Measurements from ENCODE around the gene EEF1G. TPM values are rescaled to one million over a fixed set of nuclear protein-coding genes. Genes with fewer than 3 reads are reported as not detected.

EEF1G gene
- total RNA-seq, 1 donor from 2014 or later: 958 TPM

DNA sequence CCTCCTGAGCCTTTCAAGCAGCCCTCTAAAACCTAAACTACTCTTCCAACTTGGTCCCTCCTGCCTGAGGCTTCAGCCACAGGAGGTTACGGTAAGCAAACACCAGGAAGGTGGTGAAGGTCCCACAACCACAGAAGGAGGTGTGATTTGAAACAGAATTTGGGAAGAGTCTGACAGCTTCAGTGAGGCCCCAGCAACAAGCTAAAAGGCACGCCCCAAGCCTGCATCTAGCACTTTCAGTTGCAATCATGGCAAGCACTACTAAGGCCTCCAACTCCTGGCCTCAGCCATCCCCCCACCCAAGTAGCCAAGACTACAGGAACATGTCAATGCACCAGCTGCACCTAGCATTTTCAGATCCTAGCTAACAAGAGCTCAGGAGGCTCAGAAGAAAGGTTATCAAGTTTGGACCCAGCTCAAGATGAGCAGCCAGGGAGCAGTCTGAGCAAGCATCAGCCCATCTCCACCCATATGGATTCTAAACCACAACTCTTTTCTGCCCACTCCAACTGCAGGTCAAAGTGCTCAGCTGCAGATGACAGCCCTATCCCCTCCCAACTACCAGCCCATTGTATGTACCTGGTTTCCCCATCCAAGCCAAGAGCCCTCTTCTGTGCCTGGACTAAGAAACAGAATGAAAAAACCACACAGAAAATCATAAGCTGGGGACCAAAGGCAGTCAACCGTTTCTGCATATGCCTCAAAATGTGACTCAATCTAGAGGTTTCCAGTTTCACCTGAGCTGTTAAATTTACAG is 16.6 kb downstream of the EEF1G start:
- H3K36me3 ChIP-seq: peaks cover 38% of the 10 kb centered on the region
- no peaks in the 10 kb centered on the region for H3K27me3 ChIP-seq (ENCODE audit: low read depth)
- peak overlapping the region; percentile 39 for H3K4me3 ChIP-seq
- DNase-seq: no peak
- intact Hi-C loops (cut with micrococcal nuclease): no loop called here
- peaks cover 83% of the 10 kb centered on the region for H3K4me1 ChIP-seq
- peak overlapping the region; percentile 94 for H3K27ac ChIP-seq (replicated peaks)
- no peak for TF ChIP-seq CTCF (IDR thresholded peaks at IDR 0.05; ENCODE audit: borderline replicate concordance)
- H3K9me3 ChIP-seq (replicated peaks): no peaks in the 10 kb centered on the region

GRCh38 chr11:62556108-62556874 is 17.4 kb downstream of the EEF1G start:
- Histone ChIP-seq H3K36me3 (peaks cover 32% of the 10 kb centered on the region), H3K9me3 (replicated peaks) (no peaks in the 10 kb centered on the region), H3K27ac (replicated peaks) (peak overlapping the region; percentile 94), H3K4me3 (peak overlapping the region; percentile 39), H3K27me3 (ENCODE audit: low read depth) (no peaks in the 10 kb centered on the region), H3K4me1 (peaks cover 90% of the 10 kb centered on the region)
- DNase-seq: peak; percentile 87
- intact Hi-C loops (cut with micrococcal nuclease): no loop called here
- TF ChIP-seq CTCF (IDR thresholded peaks at IDR 0.05; ENCODE audit: borderline replicate concordance): no peak

- peak overlapping the region; percentile 94 for H3K27ac ChIP-seq (replicated peaks)
- H3K4me3 ChIP-seq: peak overlapping the region; percentile 39
- peaks cover 90% of the 10 kb centered on the region for H3K4me1 ChIP-seq
- H3K36me3 ChIP-seq: peaks cover 32% of the 10 kb centered on the region
- H3K27me3 ChIP-seq (ENCODE audit: low read depth): no peaks in the 10 kb centered on the region
- TF ChIP-seq CTCF (IDR thresholded peaks at IDR 0.05; ENCODE audit: borderline replicate concordance): no peak
- no peaks in the 10 kb centered on the region for H3K9me3 ChIP-seq (replicated peaks)
- intact Hi-C loops (cut with micrococcal nuclease): no loop called here
- peak; percentile 39 for DNase-seq
These were observed 18.1 kb downstream of the EEF1G start for GRCh38 chr11:62555464-62556107.

- H3K9me3 ChIP-seq (replicated peaks): no peaks in the 10 kb centered on the region
- H3K27ac ChIP-seq (replicated peaks): peak overlapping the region; percentile 94
- no peak for TF ChIP-seq CTCF (IDR thresholded peaks at IDR 0.05; ENCODE audit: borderline replicate concordance)
- H3K27me3 ChIP-seq (ENCODE audit: low read depth): no peaks in the 10 kb centered on the region
- H3K4me3 ChIP-seq: no peak overlapping the region
- peak; percentile 30 for DNase-seq
- H3K36me3 ChIP-seq: peaks cover 26% of the 10 kb centered on the region
- peaks cover 90% of the 10 kb centered on the region for H3K4me1 ChIP-seq
- intact Hi-C loops (cut with micrococcal nuclease): no loop called here
These were observed 19.1 kb downstream of the EEF1G start for GRCh38 chr11:62554387-62555167.

DNA sequence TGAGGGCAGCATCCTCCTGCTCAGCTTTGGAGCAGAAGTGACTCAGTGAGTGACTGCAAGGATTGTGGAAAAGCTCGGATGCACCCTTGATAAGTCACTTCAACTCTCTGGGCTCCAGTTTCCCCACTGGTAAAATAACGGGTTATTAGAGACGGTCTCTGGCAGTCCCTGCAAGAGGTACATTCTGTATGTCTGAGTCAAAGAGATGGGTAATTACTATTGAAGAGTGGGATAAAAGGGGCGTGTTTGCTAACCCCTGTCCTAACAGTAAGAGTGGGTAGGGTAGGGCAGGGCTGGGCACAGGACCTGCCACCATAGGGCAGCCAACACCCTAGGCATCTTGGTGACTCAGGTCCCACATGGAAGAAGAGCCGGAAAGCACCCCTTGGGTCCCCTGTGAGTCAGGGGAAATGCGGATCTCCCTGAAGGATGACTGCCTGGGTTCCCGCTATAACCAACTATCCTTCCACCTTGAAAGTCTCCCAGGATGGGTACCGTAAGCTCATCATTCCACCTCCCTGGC is 19.8 kb downstream of the EEF1G start:
- Histone ChIP-seq H3K4me1 (peaks cover 90% of the 10 kb centered on the region), H3K36me3 (peaks cover 19% of the 10 kb centered on the region), H3K4me3 (peak overlapping the region; percentile 49), H3K27me3 (ENCODE audit: low read depth) (no peaks in the 10 kb centered on the region), H3K9me3 (replicated peaks) (no peaks in the 10 kb centered on the region), H3K27ac (replicated peaks) (peak overlapping the region; percentile 94)
- TF ChIP-seq CTCF (IDR thresholded peaks at IDR 0.05; ENCODE audit: borderline replicate concordance): no peak
- no peak for DNase-seq
- intact Hi-C loops (cut with micrococcal nuclease): no loop called here

All from left ventricle myocardium inferior (tissue), 1 donor.